ENCODE data around the gene CLOCK.

The CLOCK gene

DNA sequence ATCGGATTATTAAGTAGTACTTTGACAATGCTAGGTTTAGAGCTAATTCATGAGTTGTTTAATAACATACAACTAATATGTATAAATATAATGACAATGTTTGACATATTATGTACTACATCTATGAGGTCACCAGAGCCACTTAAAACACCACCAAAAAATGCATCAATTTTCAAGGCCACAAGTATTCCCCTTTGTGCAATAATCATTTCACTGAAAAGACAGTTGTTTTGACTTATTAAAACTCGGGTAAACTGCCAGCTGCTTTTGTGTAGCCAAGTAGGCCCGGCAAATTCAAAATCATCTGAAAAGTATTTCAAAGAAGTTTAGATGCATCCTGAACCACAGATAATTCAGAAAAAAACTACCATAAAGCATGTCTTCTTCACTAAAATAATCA, 48.7 kb downstream of the CLOCK start:
- no peak for DNase-seq (ENCODE audit: low read depth)
- H3K4me3 ChIP-seq (ENCODE audit: low read depth, low read length) = no peak overlapping the region
- TF ChIP-seq, protein P1, sequence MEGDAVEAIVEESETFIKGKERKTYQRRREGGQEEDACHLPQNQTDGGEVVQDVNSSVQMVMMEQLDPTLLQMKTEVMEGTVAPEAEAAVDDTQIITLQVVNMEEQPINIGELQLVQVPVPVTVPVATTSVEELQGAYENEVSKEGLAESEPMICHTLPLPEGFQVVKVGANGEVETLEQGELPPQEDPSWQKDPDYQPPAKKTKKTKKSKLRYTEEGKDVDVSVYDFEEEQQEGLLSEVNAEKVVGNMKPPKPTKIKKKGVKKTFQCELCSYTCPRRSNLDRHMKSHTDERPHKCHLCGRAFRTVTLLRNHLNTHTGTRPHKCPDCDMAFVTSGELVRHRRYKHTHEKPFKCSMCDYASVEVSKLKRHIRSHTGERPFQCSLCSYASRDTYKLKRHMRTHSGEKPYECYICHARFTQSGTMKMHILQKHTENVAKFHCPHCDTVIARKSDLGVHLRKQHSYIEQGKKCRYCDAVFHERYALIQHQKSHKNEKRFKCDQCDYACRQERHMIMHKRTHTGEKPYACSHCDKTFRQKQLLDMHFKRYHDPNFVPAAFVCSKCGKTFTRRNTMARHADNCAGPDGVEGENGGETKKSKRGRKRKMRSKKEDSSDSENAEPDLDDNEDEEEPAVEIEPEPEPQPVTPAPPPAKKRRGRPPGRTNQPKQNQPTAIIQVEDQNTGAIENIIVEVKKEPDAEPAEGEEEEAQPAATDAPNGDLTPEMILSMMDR (IDR thresholded peaks at IDR 0.05; ENCODE audit: low read depth, low read length, missing control alignments) = no peak

DNA sequence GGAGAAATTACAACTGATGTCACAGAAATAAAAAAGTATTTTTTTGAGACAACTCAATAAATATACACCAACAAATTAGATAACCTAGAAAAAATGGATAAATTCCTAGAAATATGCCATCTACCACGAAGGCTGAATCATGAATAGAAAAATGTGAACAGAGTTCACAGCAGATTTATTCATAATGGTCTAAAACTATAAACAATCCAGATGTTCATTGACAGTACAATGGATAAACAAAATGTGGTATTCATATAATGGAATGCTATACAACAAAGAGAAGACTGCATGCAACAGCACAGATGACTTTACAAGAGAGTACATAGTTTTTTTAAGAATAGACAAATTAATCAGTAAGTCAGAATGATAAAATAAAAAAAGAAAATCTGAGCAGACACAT, 55.2 kb downstream of the CLOCK start:
- no peak overlapping the region for H3K4me3 ChIP-seq (ENCODE audit: low read depth, low read length)
- DNase-seq (ENCODE audit: low read depth) = no peak
- TF ChIP-seq, protein P1 (IDR thresholded peaks at IDR 0.05; ENCODE audit: low read depth, low read length, missing control alignments) = no peak

DNA sequence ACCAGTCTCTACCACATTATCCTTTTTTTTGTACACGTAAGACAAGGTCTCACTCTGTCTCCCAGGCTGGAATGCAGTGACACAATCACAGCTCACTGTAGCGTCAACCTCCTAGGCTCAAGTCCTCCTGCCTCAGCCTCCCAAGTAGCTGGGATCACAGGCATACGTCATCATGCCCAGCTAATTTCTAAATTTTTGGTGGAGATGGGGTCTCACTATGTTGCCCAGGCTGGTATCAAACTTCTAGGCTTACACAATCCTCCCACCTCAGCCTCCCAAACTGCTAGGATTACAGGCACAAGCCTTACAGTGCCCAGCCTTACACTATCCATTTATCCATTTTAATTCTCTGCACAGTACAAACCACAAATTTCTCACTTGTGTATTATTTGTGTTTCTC, 58.0 kb downstream of the CLOCK start:
- TF ChIP-seq, protein P1 (IDR thresholded peaks at IDR 0.05; ENCODE audit: low read depth, low read length, missing control alignments) = no peak
- DNase-seq (ENCODE audit: low read depth) = no peak
- no peak overlapping the region for H3K4me3 ChIP-seq (ENCODE audit: low read depth, low read length)

DNA sequence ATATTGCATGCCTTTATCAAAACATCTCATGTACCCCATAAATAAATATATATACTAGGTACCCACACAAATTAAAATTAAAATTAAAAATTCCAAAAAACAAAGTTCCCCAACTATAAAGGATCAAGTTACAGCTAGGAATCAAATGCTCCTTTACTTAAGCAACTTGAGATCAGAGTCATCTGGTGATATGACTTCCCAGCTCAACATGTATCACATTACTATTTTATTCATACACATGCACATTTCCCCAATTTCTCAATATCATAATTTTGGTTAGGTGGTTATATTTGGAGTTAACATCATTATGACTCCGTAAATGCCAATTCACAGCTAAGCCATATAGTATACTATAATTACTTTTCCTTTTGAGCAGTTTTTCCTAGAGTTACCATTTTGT, 60.9 kb downstream of the CLOCK start:
- H3K4me3 ChIP-seq (ENCODE audit: low read depth, low read length) = no peak overlapping the region
- TF ChIP-seq, protein P1 (IDR thresholded peaks at IDR 0.05; ENCODE audit: low read depth, low read length, missing control alignments) = no peak
- DNase-seq (ENCODE audit: low read depth) = no peak

DNA sequence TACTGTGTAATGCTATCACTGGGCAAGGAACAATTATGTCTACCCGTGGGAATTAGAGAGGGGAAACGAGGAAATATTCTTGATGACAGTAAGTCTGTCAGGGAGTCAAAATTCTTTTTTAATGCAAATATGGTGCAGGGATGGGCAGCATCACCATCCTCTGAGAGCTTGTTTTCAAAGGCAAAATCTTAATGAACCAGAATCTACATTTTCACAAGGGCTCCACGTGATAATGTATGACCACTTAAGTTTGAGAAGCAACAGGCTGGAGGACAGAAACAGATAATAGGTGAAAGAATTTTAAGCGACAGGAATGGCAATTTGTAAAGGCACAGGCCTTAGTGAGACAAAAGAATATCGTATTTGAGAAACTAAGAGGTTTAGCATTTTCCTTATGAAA, 63.4 kb downstream of the CLOCK start:
- TF ChIP-seq, protein P1 (IDR thresholded peaks at IDR 0.05; ENCODE audit: low read depth, low read length, missing control alignments) = no peak
- no peak for DNase-seq (ENCODE audit: low read depth)
- no peak overlapping the region for H3K4me3 ChIP-seq (ENCODE audit: low read depth, low read length)

DNA sequence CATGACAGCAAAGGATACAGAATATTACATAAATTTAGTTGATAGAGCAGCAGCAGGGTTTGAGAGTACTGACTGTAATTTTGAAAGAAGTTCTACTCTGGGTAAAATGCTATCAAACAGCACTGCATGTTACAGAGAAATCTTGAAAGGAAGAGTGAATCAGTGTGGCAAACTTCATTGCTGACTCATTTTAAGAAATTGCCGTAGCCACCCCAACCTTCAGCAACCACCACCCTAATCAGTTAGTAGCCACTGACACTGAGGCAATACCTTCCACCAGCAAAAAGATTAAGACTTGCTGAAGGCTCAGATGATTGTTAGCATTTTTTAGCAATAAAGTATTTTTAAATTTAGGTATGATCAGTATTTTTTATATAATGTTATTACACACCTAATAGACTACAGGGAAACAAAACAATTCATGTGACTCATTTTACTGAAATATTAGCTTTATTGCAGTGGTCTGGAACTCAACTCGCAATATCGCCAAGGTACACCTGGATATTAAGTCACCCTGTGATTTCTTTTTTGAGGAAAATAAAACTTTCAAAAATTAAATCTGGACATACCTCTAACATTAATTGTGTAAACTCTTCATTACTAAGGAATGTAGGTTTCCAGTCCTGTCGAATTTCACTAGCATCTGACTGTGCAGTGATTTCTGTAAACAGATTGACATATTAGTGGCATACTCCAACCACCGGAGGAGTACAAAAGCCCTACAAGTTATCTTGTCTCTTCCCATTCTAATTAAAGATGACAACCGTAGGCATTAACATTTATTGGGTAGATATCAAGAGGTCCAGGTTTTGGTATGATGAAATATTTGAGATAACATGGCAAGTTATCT, 71.1 kb downstream of the CLOCK start:
- no peak overlapping the region for H3K4me3 ChIP-seq (ENCODE audit: low read depth, low read length)
- TF ChIP-seq, protein P1 (IDR thresholded peaks at IDR 0.05; ENCODE audit: low read depth, low read length, missing control alignments) = no peak
- DNase-seq (ENCODE audit: low read depth) = no peak

DNA sequence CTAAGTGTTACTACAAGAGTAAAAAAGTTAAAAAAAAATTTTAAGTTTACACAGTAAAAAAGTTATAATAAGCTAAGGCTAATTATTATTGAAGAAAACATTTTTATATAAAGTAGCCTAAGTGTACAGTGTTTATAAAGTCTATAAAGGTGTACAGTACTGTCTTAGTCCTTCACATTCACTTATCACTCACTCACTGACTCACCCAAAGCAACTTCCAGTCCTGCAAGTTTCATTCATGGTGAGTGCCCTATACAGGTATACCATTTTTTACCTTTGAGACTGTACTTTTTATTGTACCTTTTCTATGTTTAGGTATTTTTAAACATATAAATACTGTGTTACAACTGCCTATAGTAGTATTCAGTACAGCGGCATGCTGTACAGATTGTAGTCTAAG, 76.7 kb downstream of the CLOCK start:
- no peak for DNase-seq (ENCODE audit: low read depth)
- TF ChIP-seq, protein P1 (IDR thresholded peaks at IDR 0.05; ENCODE audit: low read depth, low read length, missing control alignments) = no peak
- no peak overlapping the region for H3K4me3 ChIP-seq (ENCODE audit: low read depth, low read length)
